ENCODE data around the gene SMCHD1.
"Not testable (repeated sequence)": the region's sequence is repeated elsewhere in the genome, so short reads cannot be mapped to it uniquely, and the experiment has no call there.

GRCh38 chr18:2852460-2852859, 196.9 kb downstream of the SMCHD1 start:
- not testable (repeated sequence) for TF ChIP-seq CTCF, POLR2A (IDR thresholded peaks at IDR 0.05)

Measured in transverse colon (tissue), 3 donors.